IPS-11a (cell line): Measurements from ENCODE around the gene SEL1L3.

Experiments used
- H3K4me3 ChIP-seq: one replicate; pipeline ENCODE4 v1.5.1; 2013; ENCODE audit warnings: low read depth, low read length, control low read depth

The SEL1L3 gene

GRCh38 chr4:25857403-25857802 is 5.4 kb downstream of the SEL1L3 start:
- no peak overlapping the region for H3K4me3 ChIP-seq

DNA sequence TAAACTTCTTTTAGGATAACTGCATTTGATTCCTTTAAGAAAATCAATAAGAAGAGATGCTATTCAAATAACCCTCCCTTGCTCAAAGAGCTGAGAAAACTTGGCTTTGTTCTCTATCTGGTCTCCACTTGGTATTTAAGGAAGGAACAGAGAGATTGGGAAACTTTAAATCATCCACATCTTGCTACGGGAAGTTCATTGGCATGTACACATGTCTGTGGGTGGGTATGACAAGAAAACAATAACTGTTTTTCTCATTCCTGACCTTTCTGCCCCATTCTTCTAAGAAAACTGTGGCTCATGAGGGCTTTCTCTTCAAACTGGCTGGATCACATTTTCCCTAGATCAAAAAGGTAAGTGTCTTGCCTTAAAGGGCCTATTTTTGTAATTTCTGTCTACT is 6.0 kb downstream of the SEL1L3 start:
- H3K4me3 ChIP-seq, result no peak overlapping the region

- no peak overlapping the region for H3K4me3 ChIP-seq
Observed at GRCh38 chr4:25852103-25852502, 10.7 kb downstream of the SEL1L3 start.

DNA sequence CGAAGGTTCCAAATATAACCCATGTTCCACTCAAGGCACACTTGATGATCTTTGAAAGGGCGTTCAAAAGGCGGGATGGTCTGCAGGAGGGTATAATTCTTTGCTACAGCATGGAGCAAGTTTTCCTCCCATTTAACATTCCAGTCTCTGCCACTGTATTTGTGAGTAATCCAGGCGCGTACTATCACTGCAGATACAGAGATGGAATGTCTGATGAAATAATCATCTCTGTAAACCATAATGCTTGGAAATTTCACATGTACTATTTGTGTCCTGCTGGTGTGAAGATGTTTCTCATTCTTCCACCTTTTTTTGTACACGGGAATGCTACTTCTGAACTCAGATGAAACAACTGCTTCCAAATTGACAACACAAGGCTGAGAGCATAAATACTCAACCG is 15.5 kb downstream of the SEL1L3 start:
- H3K4me3 ChIP-seq, result no peak overlapping the region

DNA sequence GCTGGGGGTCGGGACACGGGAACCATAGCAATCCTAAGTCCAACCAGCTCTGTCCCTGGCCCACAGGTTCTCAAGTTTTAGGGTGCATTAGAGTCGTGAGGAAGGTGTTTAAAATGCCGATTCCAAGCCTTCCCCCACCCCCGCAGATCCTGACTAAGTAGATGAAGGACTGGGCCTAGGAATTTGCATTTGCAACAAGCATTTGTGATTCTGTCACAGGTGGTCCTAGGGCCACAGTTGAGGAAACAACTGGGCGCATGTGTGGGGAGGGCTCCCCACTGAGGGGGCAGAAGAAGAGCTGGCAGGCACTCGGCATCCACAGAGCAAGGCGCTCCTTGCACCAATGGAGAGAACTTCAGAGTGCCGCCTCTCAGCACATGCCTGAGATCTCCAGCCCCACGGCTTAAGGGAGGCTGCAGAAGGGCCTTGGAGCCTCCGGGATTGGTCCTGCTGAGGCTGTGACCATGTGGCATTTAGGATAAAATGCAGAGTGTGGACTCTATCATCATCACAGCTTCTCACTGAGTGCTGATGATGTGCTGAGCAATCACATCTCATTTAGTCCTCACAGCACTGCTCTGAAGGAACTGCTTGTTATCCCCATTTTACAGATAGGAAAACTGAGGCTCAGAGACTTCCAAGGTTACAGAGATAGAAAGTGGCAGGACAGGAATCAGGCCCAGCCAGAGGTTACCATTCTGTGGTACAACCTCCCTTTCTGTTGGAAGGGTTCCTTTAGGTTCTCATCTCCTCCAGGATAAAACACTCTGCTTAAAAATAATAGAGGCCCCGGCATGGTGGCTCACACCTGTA is 16.7 kb downstream of the SEL1L3 start:
- H3K4me3 ChIP-seq, result no peak overlapping the region

DNA sequence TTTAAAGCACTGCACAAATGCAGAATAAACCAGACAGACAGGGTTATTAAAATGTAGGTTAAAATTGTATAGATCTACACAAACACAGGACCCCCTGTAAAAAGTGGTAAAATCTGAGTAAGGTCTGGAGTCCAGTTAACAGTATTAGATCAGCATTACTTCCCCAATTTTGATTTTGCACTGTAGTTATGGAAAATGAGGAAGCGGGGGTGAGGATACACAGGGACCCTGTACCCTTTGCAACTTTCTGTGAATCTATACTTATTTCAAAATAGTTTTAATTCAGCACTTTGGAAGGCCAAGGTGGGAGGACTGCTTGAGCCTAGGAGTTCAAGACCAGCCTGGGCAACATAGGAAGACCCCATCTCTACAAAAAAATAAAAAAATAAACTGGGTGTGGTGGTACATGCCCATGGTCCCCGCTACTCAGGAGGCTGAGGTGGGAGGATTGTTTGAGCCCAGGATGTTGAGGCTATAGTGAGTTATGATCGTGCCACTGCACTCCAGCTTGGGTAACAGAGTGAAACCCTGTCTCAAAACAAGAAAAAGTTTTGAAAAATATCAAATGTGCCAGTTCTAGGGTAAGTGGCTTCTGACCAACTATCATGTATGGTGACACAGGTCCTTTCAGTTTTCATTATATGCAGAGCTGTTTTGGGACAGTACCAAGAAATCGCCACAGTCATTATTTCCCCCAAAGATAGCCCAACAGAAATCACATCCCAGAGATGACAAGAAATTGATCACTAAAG is 17.7 kb downstream of the SEL1L3 start:
- no peak overlapping the region for H3K4me3 ChIP-seq

DNA sequence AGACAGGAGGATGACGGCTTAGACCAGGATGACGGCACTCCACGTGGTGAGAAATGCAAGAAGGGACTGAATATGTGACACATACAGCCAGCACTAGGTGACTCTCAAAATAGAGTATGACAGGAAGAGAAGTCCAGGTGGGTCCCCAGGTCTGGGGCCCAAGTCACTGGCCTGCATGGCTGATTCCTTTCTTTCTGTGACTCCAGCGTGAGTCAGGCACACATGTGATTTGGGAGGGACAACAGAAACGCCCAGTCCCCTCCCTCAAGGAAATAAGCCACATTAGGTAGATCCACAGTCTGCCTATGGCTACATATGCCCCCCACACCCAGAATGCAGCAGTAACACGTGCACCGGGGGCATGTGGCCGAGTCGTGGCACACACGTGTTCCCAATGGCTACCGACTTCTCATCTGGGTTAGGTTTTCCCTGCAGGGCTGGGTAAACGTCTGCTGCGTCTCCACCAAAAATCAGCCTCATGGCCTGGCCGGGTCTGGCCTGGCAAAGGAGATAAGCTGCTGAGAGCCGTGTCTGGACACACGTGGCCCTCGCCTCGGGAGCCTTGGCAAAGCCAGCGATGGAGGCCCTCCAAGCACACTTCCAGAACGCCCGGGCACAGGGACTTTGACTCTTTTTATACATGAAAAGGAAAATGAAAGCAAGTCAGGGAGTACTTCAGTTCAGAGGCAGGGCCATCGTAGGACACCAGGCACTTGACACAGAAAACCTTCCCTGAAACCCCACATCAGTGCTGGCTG is 19.3 kb downstream of the SEL1L3 start:
- H3K4me3 ChIP-seq, result no peak overlapping the region

- no peak overlapping the region for H3K4me3 ChIP-seq
Observed at GRCh38 chr4:25842229-25842845, 20.5 kb downstream of the SEL1L3 start.

- H3K4me3 ChIP-seq, result no peak overlapping the region
Observed at GRCh38 chr4:25839687-25840086, 23.1 kb downstream of the SEL1L3 start.

GRCh38 chr4:25839233-25839632 is 23.6 kb downstream of the SEL1L3 start:
- no peak overlapping the region for H3K4me3 ChIP-seq

DNA sequence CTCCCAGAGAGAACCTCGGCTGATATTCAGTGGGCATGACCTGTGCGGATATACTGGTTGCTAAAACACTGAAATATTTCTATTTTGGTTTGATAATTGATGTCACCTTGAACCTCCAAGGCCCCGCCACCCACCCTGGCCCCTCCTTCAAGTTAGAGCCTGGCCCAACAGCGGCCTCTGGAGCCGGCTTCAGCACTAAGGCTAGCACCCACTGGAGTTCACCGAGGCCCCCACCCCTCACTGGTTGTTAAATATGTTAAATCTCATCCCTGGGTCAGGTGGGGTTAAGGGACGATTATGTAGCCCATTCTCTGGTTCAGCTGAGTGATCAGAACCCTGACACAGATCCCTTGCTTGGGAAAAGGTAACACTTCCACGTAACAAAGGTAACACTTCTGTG is 24.3 kb downstream of the SEL1L3 start:
- H3K4me3 ChIP-seq, result no peak overlapping the region

GRCh38 chr4:25837107-25837506 is 25.7 kb downstream of the SEL1L3 start:
- H3K4me3 ChIP-seq, result no peak overlapping the region

DNA sequence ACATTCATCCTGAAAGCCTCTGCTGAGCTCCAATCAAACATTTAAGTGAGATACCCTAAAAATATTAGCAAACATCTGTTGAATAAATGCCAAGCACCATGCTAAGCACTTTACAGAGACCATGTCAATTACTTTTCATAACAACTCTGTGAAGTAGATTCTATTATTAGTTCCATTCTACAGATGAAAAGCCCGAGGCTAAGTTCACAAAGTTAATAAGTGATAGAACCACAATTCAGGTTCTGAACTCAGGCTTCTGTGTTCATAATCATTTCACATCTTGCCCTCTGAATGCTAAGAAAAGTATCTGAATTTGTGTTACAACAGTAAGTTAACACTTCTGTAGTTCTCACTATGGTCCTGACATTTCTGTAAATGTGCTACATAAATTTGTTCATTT is 27.4 kb downstream of the SEL1L3 start:
- no peak overlapping the region for H3K4me3 ChIP-seq

DNA sequence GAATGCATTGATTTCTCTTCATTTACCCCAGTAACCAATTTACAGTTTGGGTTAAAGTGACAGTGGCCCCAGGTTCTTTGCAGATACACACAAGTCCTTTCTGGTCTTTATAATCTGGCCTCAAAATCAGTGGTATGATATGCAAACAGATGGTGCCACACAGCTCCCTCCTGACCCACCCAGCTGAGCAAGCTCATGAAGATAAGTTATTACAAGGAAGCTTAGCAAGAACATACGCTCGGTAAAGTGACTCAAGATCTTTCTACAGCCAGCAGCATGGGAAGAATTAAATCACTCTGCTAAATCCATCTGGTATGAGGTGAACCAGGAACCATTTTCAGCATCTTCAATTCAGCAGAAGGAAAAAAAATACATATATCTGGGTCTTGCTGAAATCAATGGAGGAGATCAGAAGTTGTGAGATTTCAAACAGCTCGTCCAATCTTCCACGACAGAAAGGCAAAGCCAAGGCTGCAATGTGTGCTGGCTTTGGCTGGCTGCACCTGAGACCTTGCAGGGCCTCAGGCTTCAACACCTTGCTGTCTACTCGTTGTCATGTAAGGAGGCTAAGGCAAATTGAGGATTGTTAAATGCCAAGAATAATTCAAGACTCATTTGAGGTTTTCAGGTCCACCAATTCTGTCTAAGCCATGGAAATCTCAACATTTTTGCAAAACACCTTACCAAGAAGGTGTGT is 28.2 kb downstream of the SEL1L3 start:
- H3K4me3 ChIP-seq, result no peak overlapping the region

GRCh38 chr4:25830548-25830947 is 32.2 kb downstream of the SEL1L3 start:
- no peak overlapping the region for H3K4me3 ChIP-seq

GRCh38 chr4:25827897-25828296 is 34.9 kb downstream of the SEL1L3 start:
- H3K4me3 ChIP-seq, result no peak overlapping the region

DNA sequence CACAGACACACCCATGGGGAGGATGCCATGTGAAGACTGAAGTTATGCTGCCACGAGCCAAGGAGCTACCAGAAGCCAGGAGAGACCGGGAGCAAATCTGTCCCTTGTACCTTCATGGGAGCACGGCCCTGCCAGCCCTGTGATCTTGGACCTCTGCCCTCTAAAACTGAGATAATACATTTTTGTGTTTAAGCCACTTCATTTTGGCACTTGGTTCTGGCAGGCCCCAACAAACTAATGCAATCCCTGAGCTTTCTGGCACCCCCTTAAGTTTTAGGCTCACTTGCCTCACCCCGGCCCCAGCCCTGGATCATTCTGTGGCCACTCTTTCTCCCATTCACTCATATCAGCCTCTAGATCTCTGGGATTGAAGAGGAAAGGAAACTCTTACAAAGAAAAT is 35.4 kb downstream of the SEL1L3 start:
- no peak overlapping the region for H3K4me3 ChIP-seq

GRCh38 chr4:25826074-25826752 is 36.6 kb downstream of the SEL1L3 start:
- no peak overlapping the region for H3K4me3 ChIP-seq

DNA sequence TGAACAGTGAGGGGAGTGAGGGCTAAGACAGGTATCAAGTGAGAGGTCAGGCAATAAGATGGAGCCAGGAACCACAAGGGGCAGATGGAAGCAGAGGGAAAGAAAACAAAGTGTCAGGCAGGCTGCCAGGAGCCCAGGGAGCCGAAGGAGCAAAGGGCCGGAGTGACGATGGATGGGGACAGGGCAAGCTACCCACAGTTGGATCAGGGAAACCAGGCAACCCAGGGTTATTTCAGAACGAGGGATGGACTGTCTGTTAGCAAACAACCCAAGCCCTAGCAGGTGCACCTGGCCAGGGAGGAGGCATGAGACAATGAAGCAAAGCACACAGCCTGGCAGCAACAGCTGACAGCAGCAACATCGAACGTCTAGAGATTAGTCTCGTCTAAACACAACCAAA is 39.2 kb downstream of the SEL1L3 start:
- no peak overlapping the region for H3K4me3 ChIP-seq

DNA sequence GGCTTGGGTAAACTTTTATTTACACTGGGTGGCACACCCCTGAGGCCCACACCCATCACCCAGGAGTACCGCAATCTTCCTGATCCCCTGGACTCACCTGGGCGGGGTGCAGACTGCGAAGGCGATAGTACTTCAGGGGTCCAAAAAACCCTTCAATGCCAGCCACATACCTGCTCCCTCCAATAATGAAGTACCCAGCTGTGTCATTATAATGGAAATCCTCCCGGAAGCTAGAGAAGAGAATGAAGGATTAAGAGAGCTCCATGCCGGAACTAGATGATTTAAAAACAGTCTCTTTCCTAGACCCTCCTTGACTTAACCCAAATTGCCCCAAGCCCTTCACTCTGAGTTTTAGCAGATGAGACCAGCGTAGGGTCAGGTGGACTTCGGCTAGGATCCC is 40.9 kb downstream of the SEL1L3 start:
- H3K4me3 ChIP-seq, result no peak overlapping the region
